CD4-positive, alpha-beta memory T cell (primary cell): Measurements from ENCODE around the gene GANC. TPM values are rescaled to one million over a fixed set of nuclear protein-coding genes. Genes with fewer than 3 reads are reported as not detected.

Experiments
- CTCF ChIA-PET: fragments of 350-600 bp; sonication (Branson Sonifier 250); formaldehyde crosslinking; loops from one replicate; lab custom pipeline; 2021; ENCODE audit warnings: inconsistent platforms; ENCODE audit not compliant: partially characterized antibody; lab: Charles Lee
- POLR2A ChIA-PET: fragments of 350-600 bp; sonication (Branson Sonifier 250); formaldehyde crosslinking; loops from one replicate; lab custom pipeline; 2021; ENCODE audit not compliant: partially characterized antibody; lab: Charles Lee
- DNase-seq, 5 donors: peaks; one replicate each; pipeline versions ENCODE4 v3.0.0 to v3.0.0-alpha.2; 2020 to 2022; ENCODE audit warnings: mixed read lengths in 1 of 5
- H3K27ac ChIP-seq: one replicate; pipeline ENCODE4 v1.7.0; 2013; ENCODE audit warnings: low read depth, low read length
- H3K27me3 ChIP-seq: 2 replicates; pipeline ENCODE4 v1.7.0; 2013; ENCODE audit warnings: mild to moderate bottlenecking, low read length, moderate library complexity; ENCODE audit not compliant: insufficient read depth
- H3K36me3 ChIP-seq: 2 replicates; pipeline ENCODE4 v1.7.0; 2013; ENCODE audit warnings: mild to moderate bottlenecking, low read length, moderate library complexity; ENCODE audit not compliant: insufficient read depth
- H3K4me1 ChIP-seq: 2 replicates; pipeline ENCODE4 v1.7.0; 2013; ENCODE audit warnings: mild to moderate bottlenecking, low read length, moderate library complexity; ENCODE audit not compliant: insufficient read depth
- H3K4me3 ChIP-seq, 2 donors: one replicate each; pipeline ENCODE4 v1.7.0; 2013; ENCODE audit warnings: low read length in 2 of 2, mild to moderate bottlenecking in 1 of 2
- H3K9me3 ChIP-seq, 2 donors: one replicate each; pipeline ENCODE4 v1.7.0; 2013; ENCODE audit warnings: low read length in 2 of 2, control low read depth in 1 of 2; ENCODE audit not compliant: control insufficient read depth in 1 of 2
- H3K27ac Mint-ChIP-seq, 7 donors: one replicate each; pipeline ENCODE4 v1.8.0; 2020 to 2021; ENCODE audit warnings: mixed read lengths in 7 of 7, mild to moderate bottlenecking in 6 of 7, inconsistent platforms in 3 of 7, moderate library complexity in 3 of 7
- H3K27me3 Mint-ChIP-seq, 2 donors: one replicate each; pipeline ENCODE4 v1.8.0; 2020 to 2021; ENCODE audit warnings: mixed read lengths in 2 of 2
- H3K36me3 Mint-ChIP-seq, 2 donors: one replicate each; pipeline ENCODE4 v1.8.0; 2020 to 2021; ENCODE audit warnings: mixed read lengths in 2 of 2, inconsistent platforms in 1 of 2, mild to moderate bottlenecking in 1 of 2
- H3K4me1 Mint-ChIP-seq, 4 donors: one replicate each; pipeline ENCODE4 v1.8.0; 2020 to 2021; ENCODE audit warnings: mixed read lengths in 4 of 4, mild to moderate bottlenecking in 1 of 4
- H3K4me3 Mint-ChIP-seq, 8 donors: one replicate each; pipeline ENCODE4 v1.8.0; 2020 to 2021; ENCODE audit warnings: mixed read lengths in 8 of 8, mild to moderate bottlenecking in 7 of 8, moderate library complexity in 6 of 8, inconsistent platforms in 3 of 8
- H3K9me3 Mint-ChIP-seq, 8 donors: one replicate each; pipeline ENCODE4 v1.8.0; 2020 to 2021; ENCODE audit warnings: mixed read lengths in 8 of 8, mild to moderate bottlenecking in 5 of 8, inconsistent platforms in 3 of 8, moderate library complexity in 1 of 8
- intact Hi-C: fragments of 100-400 bp; cut with micrococcal nuclease; formaldehyde crosslinking; loops from one replicate; pipeline ENCODE4 v1.15.1; 2023
- polyA plus RNA-seq, 2 donors: library from polyadenylated mRNA; unstranded; fragments of 300-500 nt; fragmentation: Illumina TruSeq; gene quantifications; one replicate each; pipeline ENCODE4 v1.2.3, GENCODE V29; 2021
- total RNA-seq, 2 experiments: library from RNA; stranded (reverse); gene quantifications; one replicate each; pipeline ENCODE4 v1.2.3, GENCODE V29; 2021

GANC gene
- total and polyA plus RNA-seq, 4 experiments from 2014 or later: 8.9 to 63.4 (median 38.6) TPM

DNA sequence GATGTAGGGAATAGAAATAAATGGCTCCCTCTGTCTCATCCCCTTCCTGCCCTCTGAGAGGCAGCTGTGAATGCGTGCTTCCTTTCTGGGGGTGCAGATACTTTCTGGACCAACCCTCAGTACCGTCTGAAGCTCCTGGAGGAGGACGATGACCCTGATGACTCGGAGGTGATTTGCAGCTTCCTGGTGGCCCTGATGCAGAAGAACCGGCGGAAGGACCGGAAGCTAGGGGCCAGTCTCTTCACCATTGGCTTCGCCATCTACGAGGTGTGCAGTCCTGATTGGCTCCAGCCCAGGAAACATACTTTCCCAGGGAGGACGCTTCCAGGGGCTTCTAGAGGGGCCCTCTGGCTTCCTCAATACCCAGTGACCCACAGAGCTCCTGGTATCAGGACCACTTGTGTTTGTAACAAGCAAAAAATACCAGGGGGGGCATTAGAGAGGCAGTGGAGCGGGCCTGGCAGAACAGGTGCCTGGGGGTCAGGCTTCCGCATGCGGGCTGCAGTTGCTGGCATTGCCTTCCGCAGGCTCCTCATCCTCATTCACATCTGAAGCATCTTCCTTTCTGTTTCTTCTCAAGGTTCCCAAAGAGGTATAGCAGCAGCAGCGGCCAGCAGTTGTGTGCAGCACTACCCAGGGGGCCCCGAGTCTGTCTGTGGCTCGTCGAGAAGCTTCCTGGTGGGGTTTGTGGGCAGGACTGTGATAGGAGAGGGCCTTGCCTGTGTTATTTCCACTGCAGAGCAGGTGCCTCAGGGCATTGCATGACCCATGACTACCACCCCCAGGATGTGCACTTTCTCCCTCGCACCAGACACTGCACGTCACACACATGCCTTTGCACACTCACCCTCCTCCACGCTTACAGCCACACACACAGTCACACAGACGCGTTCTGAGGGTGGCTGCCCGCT is 128.8 kb downstream of the GANC start:
- intact Hi-C loops: no loop called here
- Histone ChIP-seq H3K27ac (no peak overlapping the region), H3K36me3 (no peaks in the 10 kb centered on the region), H3K9me3 (no peaks in the 10 kb centered on the region), H3K27me3 (no peaks in the 10 kb centered on the region), H3K4me1 (no peaks in the 10 kb centered on the region), H3K4me3 (no peak overlapping the region)
- Mint-ChIP-seq H3K4me1 (peaks cover 0 to 8% (median 1%) of the 10 kb centered on the region in 4 donors), H3K9me3 (peaks cover 0 to 2% (median 0%) of the 10 kb centered on the region in 8 donors), H3K27ac (peak overlapping the region in 4 of 7 donors; percentile 3 to 81 (median 38)), H3K36me3 (peaks cover 21 to 40% of the 10 kb centered on the region in 2 donors), H3K27me3 (no peaks in the 10 kb centered on the region), H3K4me3 (peak overlapping the region; percentile 38 to 73 (median 50))
- CTCF ChIA-PET: no interaction called here
- POLR2A ChIA-PET: no interaction called here
- peak in 1 of 5 donors; percentile 6 for DNase-seq

DNA sequence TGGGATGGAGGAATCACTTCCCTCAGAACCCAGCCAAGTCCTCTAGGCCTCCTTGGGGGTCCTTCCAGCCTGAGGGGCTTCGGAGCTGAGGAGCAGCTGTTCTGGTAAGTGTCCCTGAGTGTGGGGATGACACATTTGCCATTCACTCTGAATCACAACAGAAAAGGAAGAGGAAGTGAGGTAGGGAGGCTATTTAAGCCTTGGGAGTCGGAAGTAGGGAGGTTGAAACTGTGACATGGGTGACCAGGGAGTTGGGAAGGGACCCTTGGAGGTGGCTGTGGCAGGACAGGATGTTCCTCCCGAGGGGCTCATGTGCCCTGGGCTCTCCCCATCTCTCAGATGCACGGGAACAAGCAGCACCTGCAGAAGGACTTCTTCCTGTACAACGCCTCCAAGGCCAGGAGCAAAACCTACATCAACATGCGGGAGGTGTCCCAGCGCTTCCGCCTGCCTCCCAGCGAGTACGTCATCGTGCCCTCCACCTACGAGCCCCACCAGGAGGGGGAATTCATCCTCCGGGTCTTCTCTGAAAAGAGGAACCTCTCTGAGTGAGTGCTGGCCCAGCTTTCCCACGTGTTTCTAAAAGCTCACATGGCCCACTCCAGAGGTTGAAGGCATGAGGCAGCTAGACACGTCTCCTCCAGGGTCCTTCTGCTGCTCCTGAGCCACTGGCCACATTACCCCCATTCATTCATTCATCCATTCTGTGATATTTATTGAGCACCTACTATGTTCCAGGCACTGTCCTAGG is 129.6 kb downstream of the GANC start:
- H3K27ac ChIP-seq: no peak overlapping the region
- H3K9me3 ChIP-seq: no peaks in the 10 kb centered on the region
- no peak for DNase-seq
- intact Hi-C loops: no loop called here
- H3K36me3 ChIP-seq: no peaks in the 10 kb centered on the region
- no peaks in the 10 kb centered on the region for H3K27me3 ChIP-seq
- Mint-ChIP-seq H3K9me3 (peaks cover 0 to 2% (median 0%) of the 10 kb centered on the region in 8 donors), H3K27ac (peak overlapping the region in 3 of 7 donors; percentile 26 to 32 (median 29)), H3K36me3 (peaks cover 21 to 40% of the 10 kb centered on the region in 2 donors), H3K4me1 (peaks cover 0 to 8% (median 1%) of the 10 kb centered on the region in 4 donors), H3K4me3 (peak overlapping the region in 1 of 8 donors; percentile 11), H3K27me3 (no peaks in the 10 kb centered on the region)
- ChIA-PET CTCF (no interaction called here), POLR2A (no interaction called here)
- no peak overlapping the region for H3K4me3 ChIP-seq
- no peaks in the 10 kb centered on the region for H3K4me1 ChIP-seq

DNA sequence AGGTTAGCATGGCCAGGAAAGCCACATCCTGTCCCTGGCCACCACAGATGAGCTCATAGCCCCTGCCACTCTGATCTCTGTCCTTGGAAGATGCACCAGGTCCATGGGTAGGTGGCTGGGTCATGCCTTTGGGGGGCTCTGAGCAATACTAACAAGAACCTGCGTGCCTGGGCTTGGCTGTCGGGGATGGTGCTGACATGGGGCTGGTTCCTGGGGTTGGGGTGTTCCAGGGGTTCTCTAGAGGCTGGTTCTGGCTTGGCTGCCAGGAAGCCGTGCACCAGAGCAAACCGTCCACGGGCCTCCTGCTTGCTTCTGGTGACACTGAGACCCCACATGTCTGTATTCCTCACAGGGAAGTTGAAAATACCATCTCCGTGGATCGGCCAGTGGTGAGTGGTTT is 130.4 kb downstream of the GANC start:
- Histone ChIP-seq H3K4me1 (no peaks in the 10 kb centered on the region), H3K4me3 (no peak overlapping the region), H3K27me3 (no peaks in the 10 kb centered on the region), H3K36me3 (no peaks in the 10 kb centered on the region), H3K27ac (no peak overlapping the region), H3K9me3 (no peaks in the 10 kb centered on the region)
- Mint-ChIP-seq H3K4me3 (no peak overlapping the region), H3K4me1 (peaks cover 0 to 8% (median 1%) of the 10 kb centered on the region in 4 donors), H3K9me3 (peaks cover 0 to 2% (median 0%) of the 10 kb centered on the region in 8 donors), H3K27ac (peak overlapping the region in 1 of 7 donors; percentile 10), H3K36me3 (peaks cover 21 to 43% of the 10 kb centered on the region in 2 donors), H3K27me3 (no peaks in the 10 kb centered on the region)
- ChIA-PET CTCF (no interaction called here), POLR2A (no interaction called here)
- no peak for DNase-seq
- intact Hi-C loops: no loop called here

DNA sequence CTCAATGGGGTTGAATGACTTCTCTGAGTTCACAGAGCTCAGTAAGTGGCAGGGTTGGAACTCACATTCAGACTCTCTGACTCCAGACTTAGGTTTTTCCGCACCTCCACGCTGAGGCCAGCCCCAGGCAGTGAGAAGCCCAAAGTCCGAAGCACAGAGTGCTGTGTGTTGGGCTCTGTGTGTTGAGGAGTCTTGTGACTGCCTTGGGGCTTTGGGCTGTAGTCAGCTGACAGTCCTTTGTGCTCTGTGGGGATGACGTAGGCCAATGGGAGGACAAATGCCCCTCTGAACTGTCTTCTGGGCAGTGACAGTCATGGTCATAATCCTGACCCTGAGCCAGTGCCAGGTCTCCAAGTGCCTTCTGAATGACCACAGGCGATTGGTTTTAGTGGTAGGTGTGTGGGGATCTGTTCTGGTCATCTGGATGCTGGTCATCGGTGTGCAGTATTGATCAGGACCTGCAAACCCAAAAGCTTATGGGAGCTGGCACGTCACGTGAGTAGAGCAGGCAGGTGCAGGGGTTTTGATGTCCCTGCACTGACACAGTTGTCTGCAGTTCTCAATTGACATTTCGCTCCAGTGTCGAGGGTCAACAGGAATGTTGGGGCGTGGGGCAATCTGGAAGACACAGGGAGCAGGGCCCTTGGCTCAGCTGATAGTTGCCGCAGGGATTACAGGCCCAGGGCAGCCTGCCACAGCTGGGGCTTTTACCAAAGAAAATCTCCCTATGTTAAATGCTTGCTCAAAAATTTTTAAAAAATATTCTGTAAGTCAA is 131.6 kb downstream of the GANC start:
- Histone ChIP-seq H3K4me3 (no peak overlapping the region), H3K9me3 (no peaks in the 10 kb centered on the region), H3K27ac (no peak overlapping the region), H3K27me3 (no peaks in the 10 kb centered on the region), H3K36me3 (no peaks in the 10 kb centered on the region), H3K4me1 (no peaks in the 10 kb centered on the region)
- H3K36me3 Mint-ChIP-seq: peaks cover 14 to 36% of the 10 kb centered on the region in 2 donors
- peaks cover 0 to 2% (median 0%) of the 10 kb centered on the region in 8 donors for H3K9me3 Mint-ChIP-seq
- no peak overlapping the region for H3K4me3 Mint-ChIP-seq
- no peak overlapping the region for H3K27ac Mint-ChIP-seq
- no peaks in the 10 kb centered on the region for H3K27me3 Mint-ChIP-seq
- POLR2A ChIA-PET: no interaction called here
- no peak for DNase-seq
- H3K4me1 Mint-ChIP-seq: peaks cover 0 to 8% (median 1%) of the 10 kb centered on the region in 4 donors
- intact Hi-C loops: no loop called here
- CTCF ChIA-PET: no interaction called here

DNA sequence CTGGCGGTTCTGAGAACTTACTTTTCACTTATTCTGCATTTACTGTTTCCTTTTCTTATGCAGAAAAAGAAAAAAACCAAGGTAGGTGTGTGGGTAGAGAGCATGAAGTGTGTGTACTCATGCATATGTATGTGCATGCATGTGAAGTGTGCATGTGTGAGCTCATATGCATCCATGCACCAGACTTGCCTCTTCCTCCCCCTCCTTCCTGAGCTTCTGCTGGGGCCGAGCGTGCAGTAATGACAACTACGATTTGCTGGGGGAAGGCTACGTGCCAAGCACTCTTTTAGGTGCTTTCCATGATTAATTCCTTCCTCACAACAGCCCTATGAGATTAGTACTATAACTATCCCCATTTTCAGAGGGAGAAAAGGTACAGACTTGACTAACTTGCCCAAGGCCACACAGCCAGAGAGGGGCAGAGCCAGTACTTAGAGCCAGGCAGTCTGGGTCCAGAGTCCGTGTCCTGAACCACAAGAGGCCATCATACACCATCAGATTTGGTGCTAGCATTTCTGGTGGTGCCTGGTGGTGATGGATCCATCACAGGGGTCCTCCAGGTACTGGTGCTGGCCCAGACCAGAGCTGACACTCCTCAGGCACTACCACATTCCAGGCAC is 133.0 kb downstream of the GANC start:
- H3K4me3 Mint-ChIP-seq: no peak overlapping the region
- no peak overlapping the region for H3K27ac ChIP-seq
- H3K4me1 ChIP-seq: no peaks in the 10 kb centered on the region
- H3K27ac Mint-ChIP-seq: no peak overlapping the region
- H3K9me3 Mint-ChIP-seq: peaks cover 0 to 2% (median 0%) of the 10 kb centered on the region in 8 donors
- no peak for DNase-seq
- ChIA-PET POLR2A (no interaction called here), CTCF (no interaction called here)
- no peaks in the 10 kb centered on the region for H3K27me3 ChIP-seq
- no peaks in the 10 kb centered on the region for H3K27me3 Mint-ChIP-seq
- peaks cover 0 to 4% (median 1%) of the 10 kb centered on the region in 4 donors for H3K4me1 Mint-ChIP-seq
- intact Hi-C loops: no loop called here
- no peaks in the 10 kb centered on the region for H3K9me3 ChIP-seq
- H3K4me3 ChIP-seq: no peak overlapping the region
- H3K36me3 ChIP-seq: no peaks in the 10 kb centered on the region
- peaks cover 17 to 31% of the 10 kb centered on the region in 2 donors for H3K36me3 Mint-ChIP-seq
